Activated CD4-positive, alpha-beta T cell treated with anti-CD3 and anti-CD28 coated beads for 1 hour (primary cell): ENCODE measurements around the gene TSPAN16.
A peak's percentile ranks its signal among the peaks of the same experiment; 100 is the strongest.
"Not testable (repeated sequence)": the region's sequence is repeated elsewhere in the genome, so short reads cannot be mapped to it uniquely, and the experiment has no call there.

Source experiments
- DNase-seq: peaks from one replicate; pipeline ENCODE4 v3.0.0-alpha.2; 2020

Gene TSPAN16

DNA sequence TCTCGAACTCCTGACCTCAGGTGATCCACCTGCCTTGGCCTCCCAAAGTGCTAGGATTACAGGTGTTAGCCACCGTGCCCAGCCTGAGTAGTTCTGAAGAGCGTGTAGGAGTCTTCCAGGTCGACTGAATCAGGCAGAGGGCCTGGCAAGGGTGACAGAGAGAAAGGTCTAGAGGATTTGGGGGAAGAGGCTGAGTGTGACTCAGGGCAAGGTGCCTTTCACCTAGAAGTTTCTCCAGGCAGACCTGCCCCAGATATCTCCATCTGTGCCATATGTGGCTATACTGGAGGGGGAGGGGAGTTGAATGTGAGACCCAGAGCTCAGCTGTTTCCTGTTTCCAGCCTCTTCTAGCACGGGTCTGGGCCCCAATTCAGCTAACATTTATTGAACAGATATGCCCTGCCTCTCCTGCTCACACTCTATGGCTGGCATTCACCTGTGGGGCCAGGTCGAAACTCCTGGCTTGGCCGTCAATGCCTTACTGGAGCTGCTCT, 51.6 kb downstream of the TSPAN16 start:
- no peak for DNase-seq

GRCh38 chr19:11349171-11349570, 53.2 kb downstream of the TSPAN16 start:
- DNase-seq: no peak

DNA sequence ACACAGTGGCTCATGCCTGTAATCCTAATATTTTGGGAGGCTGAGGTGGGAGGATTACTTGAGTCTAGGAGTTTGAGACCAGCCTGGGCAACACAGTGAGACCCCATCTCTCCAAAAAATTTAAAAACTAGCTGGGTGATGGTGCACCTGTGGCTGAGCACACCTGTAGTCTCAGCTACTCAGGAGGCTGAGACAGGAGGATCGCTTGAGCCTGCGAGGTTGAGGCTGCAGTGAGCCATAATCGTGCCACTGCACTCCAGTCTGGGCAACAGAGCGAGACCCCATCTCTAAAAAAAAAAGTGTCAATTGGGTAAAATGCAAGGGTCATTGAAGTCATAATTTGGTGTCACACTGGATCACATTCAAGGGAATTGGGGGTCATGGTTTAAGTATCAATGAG, 58.1 kb downstream of the TSPAN16 start:
- DNase-seq: not testable (repeated sequence)

DNA sequence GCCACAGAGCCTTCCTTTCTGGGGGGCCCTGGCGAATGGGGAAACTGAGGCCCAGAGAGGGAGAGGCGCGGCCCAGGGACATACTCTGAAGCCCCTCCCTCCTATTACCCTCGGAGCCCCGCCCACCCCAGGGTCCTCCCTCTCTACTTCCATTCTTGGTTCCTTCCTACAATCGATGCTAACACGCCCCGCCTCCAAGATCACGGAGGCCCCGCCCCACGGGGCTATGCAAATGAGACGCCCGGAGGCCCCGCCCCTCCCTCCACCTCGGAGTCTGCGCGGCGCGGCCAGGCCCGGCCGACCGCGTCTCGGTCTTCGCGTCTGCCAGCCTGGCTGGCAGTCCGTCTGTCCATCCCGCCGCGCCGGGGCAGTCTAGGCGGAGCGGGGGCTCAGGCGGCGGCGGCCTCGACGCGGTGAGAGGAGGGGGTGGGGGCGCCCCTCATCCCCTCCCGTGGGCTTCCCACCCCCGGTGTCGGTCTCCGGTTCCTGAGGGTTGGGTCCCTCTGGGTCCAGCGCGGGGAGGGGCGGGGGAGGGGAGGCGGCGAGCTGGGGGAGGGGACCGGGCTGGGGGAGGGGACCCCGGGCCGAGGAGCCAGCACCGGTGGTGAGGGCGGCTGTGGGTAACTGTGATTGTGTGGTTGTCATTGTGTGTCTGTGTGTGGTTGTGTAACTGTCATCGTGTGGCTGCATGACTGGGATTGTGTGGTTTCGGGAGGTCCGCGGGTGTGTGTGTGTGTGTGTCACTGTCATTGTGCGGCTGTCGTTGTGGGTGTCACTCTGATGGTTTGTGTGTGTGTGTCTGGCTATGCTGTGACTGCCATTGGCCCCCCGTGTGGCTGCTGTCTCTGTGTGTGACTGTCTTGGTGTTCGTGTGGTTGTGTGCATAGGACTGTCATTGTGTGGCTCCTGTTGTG, 59.5 kb downstream of the TSPAN16 start, which contains the start of gene PLPPR2:
Gene PLPPR2, plus strand, starts transcription at position 273 of the 914 bp plus-strand sequence. CDS start 2,242 bp downstream, outside the sequence.
- DNase-seq: peak; percentile 74

GRCh38 chr19:11356074-11356397, 60.1 kb downstream of the TSPAN16 start:
- DNase-seq: no peak

- DNase-seq: no peak
Observed at GRCh38 chr19:11356676-11357550, 61.0 kb downstream of the TSPAN16 start.

- DNase-seq: no peak
Observed at GRCh38 chr19:11359421-11359820, 63.5 kb downstream of the TSPAN16 start.

- no peak for DNase-seq
Observed at GRCh38 chr19:11361037-11361770, 65.2 kb downstream of the TSPAN16 start.

- DNase-seq: no peak
Observed at GRCh38 chr19:11361771-11362731, 66.1 kb downstream of the TSPAN16 start.

GRCh38 chr19:11363881-11364280, 67.9 kb downstream of the TSPAN16 start:
- DNase-seq: no peak

GRCh38 chr19:11364296-11364904, 68.4 kb downstream of the TSPAN16 start:
- DNase-seq: no peak

GRCh38 chr19:11364935-11365334, 69.0 kb downstream of the TSPAN16 start:
- DNase-seq: no peak
